Endometrium (tissue), 2 donors: ENCODE measurements around the gene ASNSD1.
"Not testable (repeated sequence)": the region's sequence is repeated elsewhere in the genome, so short reads cannot be mapped to it uniquely, and the experiment has no call there.

Experiments used
- FAIRE-seq: peaks from 2 replicates; lab custom pipeline; 2012; peaks lifted over from hg19 to GRCh38; lab: Jason Lieb, UNC
- donor health status: control.
- donor health status: control.

Gene ASNSD1

GRCh38 chr2:189648846-189649509, 12.3 kb upstream of the ASNSD1 start:
- no peak for FAIRE-seq

GRCh38 chr2:189651284-189651683, 10.0 kb upstream of the ASNSD1 start:
- FAIRE-seq, result peak; percentile 23

- FAIRE-seq, result not testable (repeated sequence)
These were observed 7.8 kb upstream of the ASNSD1 start for GRCh38 chr2:189653464-189653863.

GRCh38 chr2:189654641-189655040, 6.6 kb upstream of the ASNSD1 start:
- FAIRE-seq, result peak; percentile 98

GRCh38 chr2:189657867-189658266, 3.4 kb upstream of the ASNSD1 start:
- FAIRE-seq, result no peak

GRCh38 chr2:189658306-189659212, 2.7 kb upstream of the ASNSD1 start:
- FAIRE-seq, result no peak

GRCh38 chr2:189659734-189660133, 1.5 kb upstream of the ASNSD1 start:
- peak; percentile 70 for FAIRE-seq

GRCh38 chr2:189660803-189661147, 484 bp upstream of the ASNSD1 start:
- FAIRE-seq, result no peak

GRCh38 chr2:189661957-189662321, 680 bp downstream of the ASNSD1 start:
- no peak for FAIRE-seq

GRCh38 chr2:189662669-189663226, 1.5 kb downstream of the ASNSD1 start:
- FAIRE-seq, result no peak

GRCh38 chr2:189663319-189663718, 2.1 kb downstream of the ASNSD1 start:
- FAIRE-seq, result not testable (repeated sequence)

GRCh38 chr2:189669913-189670312, 8.7 kb downstream of the ASNSD1 start:
- FAIRE-seq, result no peak

GRCh38 chr2:189673661-189674373, 12.6 kb downstream of the ASNSD1 start:
- no peak for FAIRE-seq

- FAIRE-seq, result no peak
These were observed 13.3 kb downstream of the ASNSD1 start, which contains the start of gene ANKAR for GRCh38 chr2:189674374-189675112. Gene ANKAR (plus strand): TSS chr2:189674670. CDS start chr2:189676491, 1,821 bp downstream.

- no peak for FAIRE-seq
These were observed 15.2 kb downstream of the ASNSD1 start for GRCh38 chr2:189676471-189676870.

GRCh38 chr2:189679226-189679625, 18.0 kb downstream of the ASNSD1 start:
- no peak for FAIRE-seq

- no peak for FAIRE-seq
These were observed 19.9 kb downstream of the ASNSD1 start for GRCh38 chr2:189681203-189681602.

GRCh38 chr2:189681903-189682302, 20.6 kb downstream of the ASNSD1 start:
- no peak for FAIRE-seq

GRCh38 chr2:189683348-189683747, 22.1 kb downstream of the ASNSD1 start:
- no peak for FAIRE-seq

- FAIRE-seq, result no peak
These were observed 23.6 kb downstream of the ASNSD1 start for GRCh38 chr2:189684811-189685210.

- FAIRE-seq, result no peak
These were observed 24.4 kb downstream of the ASNSD1 start for GRCh38 chr2:189685540-189686229.
